GM18508 (cell line): ENCODE measurements around the gene MEGF6.

Source experiments
- ATAC-seq: cut with Tn5 transposase; IDR thresholded peaks from one replicate; pipeline ENCODE4 v1.9.1; 2021; ENCODE audit warnings: moderate number of reproducible peaks; ENCODE audit not compliant: insufficient read depth, unreplicated experiment

The MEGF6 gene

GRCh38 chr1:3611170-3612019 is at the start of gene MEGF6:
MEGF6 (minus strand) TSS chr1:3611508; CDS start chr1:3611268, 240 bp downstream.
- ATAC-seq = no peak

GRCh38 chr1:3660704-3661103 is 49.4 kb upstream of the MEGF6 start:
- no peak for ATAC-seq

GRCh38 chr1:3659093-3659492 is 47.8 kb upstream of the MEGF6 start:
- no peak for ATAC-seq

GRCh38 chr1:3658231-3658615 is 46.9 kb upstream of the MEGF6 start:
- ATAC-seq = no peak

- ATAC-seq = no peak
Observed at GRCh38 chr1:3657578-3658230, 46.4 kb upstream of the MEGF6 start.

- no peak for ATAC-seq
Observed at GRCh38 chr1:3657096-3657475, 45.8 kb upstream of the MEGF6 start.

- ATAC-seq = peak; percentile 45
Observed at GRCh38 chr1:3656450-3657095, 45.3 kb upstream of the MEGF6 start.

GRCh38 chr1:3654549-3655281 is 43.4 kb upstream of the MEGF6 start:
- no peak for ATAC-seq

- ATAC-seq = no peak
Observed at GRCh38 chr1:3653286-3653618, 41.9 kb upstream of the MEGF6 start.

- ATAC-seq = no peak
Observed at GRCh38 chr1:3652548-3653285, 41.4 kb upstream of the MEGF6 start.

- no peak for ATAC-seq
Observed at GRCh38 chr1:3651930-3652547, 40.7 kb upstream of the MEGF6 start, which contains the start of gene TP73. TP73 (plus strand) TSS chr1:3652516; CDS start chr1:3682366, 29,850 bp downstream.

- no peak for ATAC-seq
Observed at GRCh38 chr1:3651026-3651929, 40.0 kb upstream of the MEGF6 start.

GRCh38 chr1:3650248-3651025 is 39.1 kb upstream of the MEGF6 start:
- ATAC-seq = no peak

- ATAC-seq = no peak
Observed at GRCh38 chr1:3649342-3650247, 38.3 kb upstream of the MEGF6 start, which contains the start of gene WRAP73. WRAP73 (minus strand) TSS chr1:3650103; CDS start chr1:3649999, 104 bp downstream.

GRCh38 chr1:3646596-3646995 is 35.3 kb upstream of the MEGF6 start:
- ATAC-seq = no peak

GRCh38 chr1:3645666-3646355 is 34.5 kb upstream of the MEGF6 start:
- ATAC-seq = no peak
